Renal cortical epithelial cell (primary cell): ENCODE measurements around the gene IL10RB. TPM values are rescaled to one million over a fixed set of nuclear protein-coding genes. Genes with fewer than 3 reads are reported as not detected.

Experiments
- DNase-seq: peaks from one replicate; pipeline ENCODE4 v3.0.0-alpha.2; 2011; ENCODE audit warnings: low read depth
- total RNA-seq: library from RNA; depleted of rRNA; stranded (reverse); fragments of >200 nt; gene quantifications from 2 replicates; pipeline ENCODE4 v1.2.3, GENCODE V29; 2014

The IL10RB gene
- total RNA-seq, 1 donor from 2014 or later: 41.3 TPM

GRCh38 chr21:33332143-33332542 lies 66.0 kb downstream of the IL10RB start:
- no peak for DNase-seq

DNA sequence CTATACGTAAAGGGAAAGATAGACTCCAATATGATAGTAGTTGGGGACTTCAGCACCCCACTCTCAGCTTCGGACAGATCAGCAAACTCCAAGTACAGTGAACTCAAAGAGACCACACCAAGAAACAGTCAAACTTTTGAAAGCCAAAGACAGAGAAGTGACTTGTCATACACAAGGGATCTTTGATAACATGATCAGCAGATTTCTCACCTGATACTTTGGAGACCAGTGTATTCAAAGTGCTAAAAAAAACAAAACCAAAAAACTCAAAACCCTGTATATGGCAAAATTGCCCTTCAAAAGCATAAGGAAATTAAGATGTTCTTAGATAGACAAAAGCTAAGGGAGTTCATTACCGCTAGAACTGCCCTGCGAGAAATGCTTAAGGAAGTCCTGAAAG lies 68.0 kb downstream of the IL10RB start:
- DNase-seq: no peak

GRCh38 chr21:33334824-33335223 lies 68.7 kb downstream of the IL10RB start:
- no peak for DNase-seq

- DNase-seq: no peak
Measured at GRCh38 chr21:33339135-33339534, 73.0 kb downstream of the IL10RB start.

- DNase-seq: no peak
Measured at GRCh38 chr21:33339918-33340317, 73.8 kb downstream of the IL10RB start.

DNA sequence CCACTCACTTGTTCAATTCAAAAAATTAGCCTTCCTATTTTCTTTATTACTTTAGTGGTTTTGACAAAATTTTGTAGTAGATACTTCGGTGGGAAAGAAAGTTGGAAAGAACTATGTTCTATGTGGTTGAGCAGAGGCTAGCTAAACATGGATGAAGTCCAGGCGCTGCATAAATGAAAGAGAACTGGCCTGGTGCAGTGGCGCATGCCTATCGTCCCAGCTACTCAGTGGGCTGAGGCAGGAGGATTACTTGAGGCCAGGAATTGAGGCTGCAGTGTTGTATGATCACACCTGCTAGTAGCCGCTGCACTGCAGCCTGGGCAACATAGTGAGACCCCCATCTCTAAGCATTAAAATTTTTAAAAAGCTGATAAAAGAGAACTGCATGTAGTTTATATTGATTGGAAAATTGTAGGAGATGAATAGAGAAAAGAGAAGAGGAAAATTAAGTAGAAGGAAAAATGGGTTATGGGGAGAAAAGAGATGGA lies 79.6 kb downstream of the IL10RB start:
- no peak for DNase-seq

Other genes with a start within 250 kb of the IL10RB start
- not detected in 2 replicates for gene OLIG2, start 240.4 kb upstream of the IL10RB start, total RNA-seq
- not detected in 2 replicates for gene OLIG1, start 196.2 kb upstream of the IL10RB start, total RNA-seq
- 18.4 and 44.5 TPM in 2 replicates for gene IFNAR2, start 36.4 kb upstream of the IL10RB start, total RNA-seq
- 19.6 and 58.3 TPM in 2 replicates for gene IFNAR1, start 58.6 kb downstream of the IL10RB start, total RNA-seq
- 57.3 and 105 TPM in 2 replicates for gene IFNGR2, start 137.0 kb downstream of the IL10RB start, total RNA-seq
- gene TMEM50B, start 213.6 kb downstream of the IL10RB start, total RNA-seq: 44.1 and 50.8 TPM in 2 replicates
- gene DNAJC28, start 225.3 kb downstream of the IL10RB start, total RNA-seq: 1.9 and 4.2 TPM in 2 replicates